ENCODE results near the gene HOXB3. TPM values are rescaled to one million over a fixed set of nuclear protein-coding genes. Genes with fewer than 3 reads are reported as not detected.

HOXB3 gene
- total RNA-seq, 1 donor from 2014 or later, result not detected

DNA sequence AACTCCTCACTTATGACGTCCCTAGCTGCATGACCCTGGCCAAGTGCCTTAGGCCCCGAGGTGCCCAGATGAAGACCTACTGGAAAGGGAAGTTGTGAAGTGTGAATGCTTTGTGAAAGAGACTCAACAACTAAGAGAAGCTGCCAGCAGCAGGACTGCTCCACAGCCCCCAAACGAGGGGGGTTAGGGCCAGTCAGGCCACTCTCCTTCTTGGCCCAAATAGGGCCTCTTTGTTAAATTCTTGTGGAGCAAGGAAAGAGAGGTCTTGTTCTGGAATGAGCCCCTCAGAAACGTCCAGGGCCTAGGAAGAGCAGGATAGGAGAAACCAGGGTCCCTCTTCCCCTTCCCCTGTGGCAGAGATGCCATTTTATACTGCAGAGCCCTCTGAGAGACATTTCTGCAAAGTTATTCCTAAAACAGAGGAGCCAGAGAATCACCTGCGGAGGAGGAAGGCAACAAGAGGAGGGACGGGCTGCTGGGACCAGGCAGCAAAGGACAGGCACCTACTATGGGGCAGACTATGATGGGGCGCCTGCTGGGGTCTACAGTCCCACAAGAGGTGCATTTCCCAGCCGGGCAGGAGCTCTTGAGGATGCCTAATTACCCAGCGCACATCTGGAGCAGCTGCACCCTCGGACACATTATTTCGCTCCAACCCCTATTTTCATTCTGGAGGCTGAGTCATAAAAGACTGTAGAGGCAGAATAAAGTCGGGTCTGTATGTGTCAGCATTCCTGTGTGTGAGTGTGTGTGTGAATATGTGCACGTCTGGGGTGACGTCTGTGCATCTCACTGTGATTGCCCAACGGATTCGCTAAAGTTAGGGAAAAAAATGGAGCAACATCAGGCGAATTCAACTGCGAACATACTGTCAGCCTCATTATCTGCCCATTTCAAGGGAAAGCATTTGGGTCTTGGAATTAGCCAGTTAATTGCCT is 47.6 kb upstream of the HOXB3 start:
- no peak overlapping the region for H2AFZ ChIP-seq (ENCODE audit: low read depth, low read length)
- Mint-ChIP-seq H3K27ac (ENCODE audit: unreplicated experiment) (peak overlapping the region; percentile 4), H3K4me1 (ENCODE audit: low read depth, unreplicated experiment) (peaks cover 5% of the 10 kb centered on the region), H3K27me3 (ENCODE audit: low read depth, unreplicated experiment) (peaks cover 95% of the 10 kb centered on the region), H3K9me3 (ENCODE audit: unreplicated experiment) (peaks cover 14% of the 10 kb centered on the region), H3K36me3 (ENCODE audit: low read depth, unreplicated experiment) (peaks cover 6% of the 10 kb centered on the region), H3K4me3 (ENCODE audit: unreplicated experiment) (no peak overlapping the region)
- H4K20me1 ChIP-seq (ENCODE audit: insufficient read depth, low read length), result peaks cover 6% of the 10 kb centered on the region
- H3K4me2 ChIP-seq (ENCODE audit: low read length), result no peak overlapping the region
- peaks cover 12% of the 10 kb centered on the region for H3K9me3 ChIP-seq (ENCODE audit: insufficient read depth, low read depth, low read length)
- H3K36me3 ChIP-seq (ENCODE audit: insufficient read depth, low read length), result no peaks in the 10 kb centered on the region
- H3K4me1 ChIP-seq (ENCODE audit: insufficient read depth, low read length), result peaks cover 3% of the 10 kb centered on the region
- DNase-seq (ENCODE audit: low read depth) (peak; percentile 58), FAIRE-seq (peak; percentile 87)
- no peak overlapping the region for H3K9ac ChIP-seq (ENCODE audit: low read length)
- no peaks in the 10 kb centered on the region for H3K79me2 ChIP-seq (ENCODE audit: insufficient read depth, low read length)
- TF ChIP-seq, protein P1, sequence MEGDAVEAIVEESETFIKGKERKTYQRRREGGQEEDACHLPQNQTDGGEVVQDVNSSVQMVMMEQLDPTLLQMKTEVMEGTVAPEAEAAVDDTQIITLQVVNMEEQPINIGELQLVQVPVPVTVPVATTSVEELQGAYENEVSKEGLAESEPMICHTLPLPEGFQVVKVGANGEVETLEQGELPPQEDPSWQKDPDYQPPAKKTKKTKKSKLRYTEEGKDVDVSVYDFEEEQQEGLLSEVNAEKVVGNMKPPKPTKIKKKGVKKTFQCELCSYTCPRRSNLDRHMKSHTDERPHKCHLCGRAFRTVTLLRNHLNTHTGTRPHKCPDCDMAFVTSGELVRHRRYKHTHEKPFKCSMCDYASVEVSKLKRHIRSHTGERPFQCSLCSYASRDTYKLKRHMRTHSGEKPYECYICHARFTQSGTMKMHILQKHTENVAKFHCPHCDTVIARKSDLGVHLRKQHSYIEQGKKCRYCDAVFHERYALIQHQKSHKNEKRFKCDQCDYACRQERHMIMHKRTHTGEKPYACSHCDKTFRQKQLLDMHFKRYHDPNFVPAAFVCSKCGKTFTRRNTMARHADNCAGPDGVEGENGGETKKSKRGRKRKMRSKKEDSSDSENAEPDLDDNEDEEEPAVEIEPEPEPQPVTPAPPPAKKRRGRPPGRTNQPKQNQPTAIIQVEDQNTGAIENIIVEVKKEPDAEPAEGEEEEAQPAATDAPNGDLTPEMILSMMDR (IDR thresholded peaks at IDR 0.05; ENCODE audit: insufficient read depth, low read depth, low read length), result no peak
- TF ChIP-seq EZH2 (IDR thresholded peaks at IDR 0.05; ENCODE audit: insufficient read depth, low read length), result peak; percentile 21
- no peak overlapping the region for H3K27ac ChIP-seq (ENCODE audit: low read depth, low read length)
- no peak overlapping the region for H3K4me3 ChIP-seq (ENCODE audit: insufficient read depth, low read depth, low read length)
- H3K27me3 ChIP-seq (ENCODE audit: insufficient read depth, low read length), result peaks cover 99% of the 10 kb centered on the region

DNA sequence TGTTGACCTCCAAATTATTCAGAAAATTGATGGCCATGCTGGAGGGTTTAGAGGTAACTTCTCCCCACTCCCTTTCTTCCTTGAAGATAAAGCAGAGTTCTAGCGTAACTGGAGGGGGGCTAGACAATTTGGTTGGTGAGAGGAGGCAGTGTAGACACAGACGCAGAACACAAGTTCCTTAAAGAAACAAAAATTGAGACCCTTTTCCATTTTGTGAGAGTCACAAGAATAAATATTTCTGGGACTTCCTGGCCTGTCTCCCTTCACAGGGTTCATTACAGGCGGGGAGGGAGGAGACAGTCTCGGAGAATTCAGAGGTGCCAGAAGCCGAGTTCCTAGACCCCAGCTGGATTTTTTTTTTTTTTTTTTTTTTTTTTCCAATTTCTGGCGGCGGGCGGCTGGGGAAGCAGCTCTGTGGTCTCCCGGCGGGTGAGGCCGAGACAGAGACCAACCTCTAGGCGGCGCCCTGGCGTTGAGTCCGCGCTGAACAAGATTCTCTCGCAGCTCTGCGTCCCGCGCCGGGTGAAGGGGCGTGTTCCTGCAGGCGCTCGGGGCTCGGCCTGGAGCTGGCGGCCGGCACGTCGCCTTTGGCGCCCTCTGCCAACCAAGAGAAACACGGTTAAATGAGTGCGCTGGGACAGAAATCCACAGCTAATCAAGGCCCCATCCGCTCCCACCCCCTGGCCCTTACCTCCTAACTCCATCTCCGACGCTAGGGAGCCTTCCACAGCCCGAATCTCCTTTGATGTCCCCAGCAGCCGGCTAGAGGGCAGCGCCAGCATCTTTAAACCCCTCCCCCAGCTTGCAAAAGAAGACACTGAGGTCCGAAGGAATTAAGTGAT is 46.4 kb upstream of the HOXB3 start:
- no peak overlapping the region for H2AFZ ChIP-seq (ENCODE audit: low read depth, low read length)
- H3K9me3 ChIP-seq (ENCODE audit: insufficient read depth, low read depth, low read length), result peaks cover 9% of the 10 kb centered on the region
- Mint-ChIP-seq H3K4me1 (ENCODE audit: low read depth, unreplicated experiment) (peaks cover 5% of the 10 kb centered on the region), H3K9me3 (ENCODE audit: unreplicated experiment) (peaks cover 10% of the 10 kb centered on the region), H3K27ac (ENCODE audit: unreplicated experiment) (peak overlapping the region; percentile 69), H3K4me3 (ENCODE audit: unreplicated experiment) (no peak overlapping the region), H3K27me3 (ENCODE audit: low read depth, unreplicated experiment) (peaks cover 96% of the 10 kb centered on the region), H3K36me3 (ENCODE audit: low read depth, unreplicated experiment) (peaks cover 6% of the 10 kb centered on the region)
- H3K27ac ChIP-seq (ENCODE audit: low read depth, low read length), result no peak overlapping the region
- no peak for FAIRE-seq
- H3K4me3 ChIP-seq (ENCODE audit: insufficient read depth, low read depth, low read length), result no peak overlapping the region
- TF ChIP-seq, protein P1 (IDR thresholded peaks at IDR 0.05; ENCODE audit: insufficient read depth, low read depth, low read length), result peak; percentile 27
- TF ChIP-seq EZH2 (IDR thresholded peaks at IDR 0.05; ENCODE audit: insufficient read depth, low read length), result peak; percentile 81
- peaks cover 99% of the 10 kb centered on the region for H3K27me3 ChIP-seq (ENCODE audit: insufficient read depth, low read length)
- no peaks in the 10 kb centered on the region for H3K36me3 ChIP-seq (ENCODE audit: insufficient read depth, low read length)
- H4K20me1 ChIP-seq (ENCODE audit: insufficient read depth, low read length), result peaks cover 6% of the 10 kb centered on the region
- no peak for DNase-seq (ENCODE audit: low read depth)
- H3K4me2 ChIP-seq (ENCODE audit: low read length), result peak overlapping the region; percentile 22
- H3K4me1 ChIP-seq (ENCODE audit: insufficient read depth, low read length), result peaks cover 3% of the 10 kb centered on the region
- H3K9ac ChIP-seq (ENCODE audit: low read length), result no peak overlapping the region
- no peaks in the 10 kb centered on the region for H3K79me2 ChIP-seq (ENCODE audit: insufficient read depth, low read length)

All from astrocyte (in vitro differentiated cells and primary cell).